Measurements from ENCODE around the gene IL16.

Gene IL16

GRCh38 chr15:81278306-81279029, 81.8 kb downstream of the IL16 start:
- no peak for DNase-seq

DNA sequence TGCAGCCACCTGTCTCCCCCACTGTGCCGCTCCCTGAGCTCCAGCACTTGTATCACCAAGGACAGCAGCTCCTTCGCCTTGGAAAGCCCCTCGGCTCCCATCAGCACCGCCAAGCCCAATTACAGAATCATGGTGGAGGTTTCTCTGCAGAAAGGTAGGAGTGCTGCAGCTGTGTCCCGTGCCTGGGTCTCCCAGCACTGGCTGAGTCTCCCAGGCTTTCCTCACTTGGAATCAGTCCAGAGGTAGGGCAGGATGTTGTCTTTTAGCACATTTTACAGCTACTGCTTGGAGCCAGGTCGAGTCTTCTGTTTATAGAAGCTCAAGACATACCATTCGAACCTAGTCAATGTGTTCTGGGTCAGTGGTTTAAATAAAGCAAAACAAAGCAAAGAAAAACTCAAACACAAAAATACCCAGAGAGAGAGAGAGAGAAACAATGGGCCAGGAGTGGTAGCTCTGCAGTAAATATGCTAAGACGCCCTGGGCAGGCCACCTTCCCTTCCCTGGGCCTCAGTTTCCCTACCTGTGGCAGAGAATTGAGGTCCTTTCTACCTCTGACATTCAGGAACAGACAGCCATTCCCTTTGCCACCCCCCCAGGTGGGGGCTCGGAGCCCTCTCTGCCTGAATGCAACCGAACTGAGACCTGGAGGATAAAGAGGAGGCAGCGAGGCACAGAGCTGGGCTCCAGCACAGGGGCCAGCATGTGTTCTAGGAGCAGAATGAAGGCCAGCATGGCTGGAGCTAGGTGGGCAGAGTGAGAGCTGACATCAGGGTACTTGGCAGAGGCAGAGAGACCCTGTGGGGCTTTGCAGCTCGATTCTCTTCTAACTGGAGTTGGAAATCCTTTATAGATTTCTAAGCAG, 83.2 kb downstream of the IL16 start:
- DNase-seq, result no peak

- DNase-seq, result no peak
Observed at GRCh38 chr15:81280696-81281455, 84.2 kb downstream of the IL16 start.

GRCh38 chr15:81281456-81281735, 84.7 kb downstream of the IL16 start:
- no peak for DNase-seq

GRCh38 chr15:81281766-81282605, 85.3 kb downstream of the IL16 start:
- no peak for DNase-seq

DNA sequence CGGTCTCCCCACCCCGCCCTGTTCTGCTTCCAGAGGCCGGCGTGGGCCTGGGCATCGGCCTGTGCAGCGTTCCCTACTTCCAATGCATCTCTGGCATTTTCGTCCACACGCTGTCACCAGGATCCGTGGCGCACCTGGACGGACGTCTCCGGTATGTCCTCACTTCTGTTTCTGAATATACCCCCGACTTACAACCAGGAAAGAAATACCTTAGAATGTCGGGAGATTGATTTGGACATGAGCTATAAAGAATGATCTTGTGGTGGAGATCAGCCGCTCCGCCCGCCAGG, 85.9 kb downstream of the IL16 start:
- DNase-seq, result no peak

DNA sequence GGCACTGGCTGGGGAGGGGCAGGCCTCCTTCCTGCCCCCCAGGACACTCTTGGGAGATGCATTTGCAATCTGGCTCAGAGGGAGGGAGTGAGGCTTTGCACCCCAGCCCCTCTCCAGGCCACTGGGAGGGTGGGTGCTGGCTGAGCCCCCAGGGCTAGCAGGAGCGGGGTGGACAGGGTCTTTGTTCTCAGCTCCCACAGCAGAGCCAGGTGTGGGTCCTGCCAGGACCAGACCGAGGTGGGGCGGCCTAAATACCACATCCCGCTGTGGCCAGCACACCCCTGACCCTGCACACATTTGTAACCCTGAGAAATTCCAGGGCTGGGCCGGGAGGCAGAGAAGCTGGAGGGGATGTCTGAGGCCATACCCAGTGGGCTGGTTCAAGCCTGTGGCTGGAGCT, 86.2 kb downstream of the IL16 start:
- no peak for DNase-seq

DNA sequence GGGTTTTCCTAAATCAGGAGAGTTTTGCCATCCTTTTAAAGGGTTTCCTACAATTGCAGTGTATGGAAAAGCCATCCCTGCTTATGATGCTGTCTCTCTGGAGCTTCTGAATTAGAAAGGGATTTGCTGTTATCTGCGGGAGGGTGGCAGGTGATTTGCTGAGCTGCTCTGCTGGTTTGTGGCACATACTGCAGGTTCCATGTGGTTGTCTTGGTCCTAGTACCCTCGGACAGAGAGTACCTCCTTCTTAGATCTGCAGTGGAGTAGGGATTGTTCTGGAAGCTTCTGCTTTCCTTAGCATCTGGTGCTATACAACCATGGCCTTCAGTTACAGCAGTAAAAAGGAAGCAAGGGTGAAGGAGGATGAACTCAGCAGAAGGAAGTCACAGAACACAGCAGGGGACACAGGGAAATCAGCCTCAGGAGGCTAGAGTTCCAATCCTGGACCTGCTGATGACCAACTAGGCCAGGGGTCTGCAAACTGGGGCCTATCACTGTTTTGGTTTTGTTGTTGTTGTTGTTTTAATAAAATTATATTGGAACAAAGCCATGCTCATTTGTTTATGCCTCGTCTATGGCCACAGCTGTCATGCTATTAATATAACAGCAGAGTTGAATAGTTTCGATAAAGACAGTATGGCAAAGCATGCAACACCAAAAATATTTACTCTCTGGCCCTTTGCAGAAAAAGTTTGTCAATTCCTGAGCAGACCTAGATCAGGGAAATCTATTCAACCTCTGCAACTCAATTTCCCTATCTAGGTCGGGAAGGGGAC, 87.8 kb downstream of the IL16 start:
- no peak for DNase-seq

- no peak for DNase-seq
Observed at GRCh38 chr15:81285461-81285860, 88.8 kb downstream of the IL16 start.

DNA sequence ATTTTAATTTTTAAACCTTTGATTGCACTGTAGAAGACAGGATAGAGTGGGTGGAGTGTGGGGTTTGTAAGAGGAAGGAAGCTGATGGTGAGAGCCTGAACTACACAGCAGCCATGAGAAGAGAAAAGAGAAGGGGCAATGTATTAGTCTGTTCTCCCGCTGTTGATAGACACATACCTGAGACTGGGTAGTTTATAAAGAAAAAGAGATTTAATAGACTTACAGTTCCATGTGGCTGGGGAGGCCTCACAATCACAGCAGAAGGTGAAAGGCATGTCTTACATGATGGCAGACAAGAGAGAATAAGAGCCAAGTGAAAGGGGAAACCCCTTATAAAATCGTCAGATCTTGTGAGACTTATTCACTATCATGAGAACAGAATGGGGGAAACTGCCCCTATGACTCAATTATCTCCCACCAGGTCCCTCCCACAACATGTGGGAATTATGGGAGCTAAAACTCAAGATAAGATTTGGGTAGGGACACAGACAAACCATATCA, 90.0 kb downstream of the IL16 start:
- DNase-seq, result no peak

DNA sequence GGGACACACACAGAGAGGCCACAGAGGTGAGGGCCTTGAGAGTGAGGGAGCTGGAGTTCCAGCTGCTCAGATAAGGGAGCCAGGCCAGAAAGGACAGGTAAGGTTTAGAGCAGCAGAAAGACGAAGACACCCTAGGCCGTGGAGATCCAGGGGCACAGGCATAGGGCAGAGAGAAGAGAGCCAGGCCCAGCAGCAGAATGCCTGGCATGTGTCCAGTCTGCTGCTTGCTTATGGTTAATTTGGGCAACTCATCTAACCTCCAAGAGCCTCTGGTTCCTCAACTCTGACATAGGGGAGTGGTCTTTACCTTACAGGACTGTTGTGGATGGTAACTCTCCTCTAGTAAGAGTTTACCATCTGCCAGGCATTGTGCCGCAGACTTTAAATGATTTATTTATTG, 91.4 kb downstream of the IL16 start:
- DNase-seq, result no peak

DNA sequence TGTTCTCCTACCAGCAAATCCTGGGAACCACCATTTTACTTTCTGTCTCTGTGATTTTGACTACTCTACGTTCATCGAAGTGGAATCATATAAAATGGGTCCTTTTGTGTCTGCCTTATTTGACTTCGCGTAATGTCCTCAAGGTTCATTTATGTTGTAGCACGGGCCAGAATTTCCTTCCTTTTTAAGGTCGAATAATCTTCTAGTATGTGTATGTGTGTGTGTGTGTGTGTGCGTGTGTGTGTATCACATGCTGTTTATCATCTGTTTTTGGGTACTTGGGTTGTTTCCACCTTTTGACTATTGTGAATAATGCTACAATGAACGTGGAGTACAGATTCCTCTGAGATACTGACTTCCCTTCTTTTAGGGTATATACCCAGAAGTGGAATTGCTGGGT, 91.9 kb downstream of the IL16 start:
- no peak for DNase-seq

GRCh38 chr15:81289910-81290309, 93.2 kb downstream of the IL16 start:
- no peak for DNase-seq

- DNase-seq, result no peak
Observed at GRCh38 chr15:81291916-81292522, 95.3 kb downstream of the IL16 start.

GRCh38 chr15:81292523-81293001, 95.9 kb downstream of the IL16 start:
- DNase-seq, result no peak

GRCh38 chr15:81293728-81294515, 97.2 kb downstream of the IL16 start:
- DNase-seq, result no peak

- no peak for DNase-seq
Observed at GRCh38 chr15:81294516-81294880, 97.8 kb downstream of the IL16 start.

DNA sequence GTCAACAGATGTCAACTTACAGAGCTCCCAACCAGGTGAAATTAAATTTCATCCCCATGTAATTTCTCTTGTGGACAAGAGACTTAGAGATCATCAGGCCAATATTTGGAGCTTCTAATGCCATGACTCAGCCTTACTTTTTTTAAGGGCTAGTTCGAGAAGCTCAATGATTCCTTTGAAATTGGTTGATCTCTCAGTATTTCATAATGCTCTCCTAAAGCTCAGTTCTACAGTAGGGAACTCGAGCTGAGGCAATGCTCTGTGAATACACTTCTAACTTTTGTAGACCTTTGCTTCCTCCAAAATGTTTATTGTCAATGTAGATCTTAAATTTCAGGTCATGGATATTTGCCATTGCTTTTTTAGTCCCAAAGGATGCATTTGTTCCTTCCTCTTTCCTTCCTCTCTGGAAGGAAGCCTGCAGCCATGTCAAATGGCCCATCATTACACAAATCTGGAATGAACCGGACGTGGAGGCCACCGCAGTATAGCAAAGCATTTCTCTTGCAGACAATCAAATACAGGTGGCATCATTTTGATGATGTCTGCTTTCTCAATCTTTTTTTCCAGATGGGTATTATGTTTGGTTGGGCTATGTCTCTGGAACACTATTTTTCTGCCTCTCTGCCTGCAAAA, 98.9 kb downstream of the IL16 start:
- no peak for DNase-seq

DNA sequence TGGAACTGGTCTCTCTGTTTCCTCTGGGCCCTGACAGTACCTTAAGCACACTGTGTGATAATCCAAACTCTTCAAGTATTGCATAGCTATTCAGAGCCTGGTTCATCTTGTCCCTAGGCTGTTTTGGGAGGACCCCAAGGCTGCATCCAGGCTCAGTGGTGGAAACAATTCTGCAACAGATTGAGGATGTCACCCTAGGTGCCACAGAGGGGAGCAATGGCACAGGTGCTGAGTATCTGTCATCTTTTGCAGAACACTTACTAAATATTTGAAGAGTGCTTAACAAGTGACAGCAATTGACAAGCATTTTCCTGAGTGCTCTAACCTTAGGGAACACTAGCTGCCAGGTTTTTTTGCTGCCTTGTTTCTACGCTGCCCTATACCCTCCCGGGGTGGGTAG, 99.5 kb downstream of the IL16 start:
- DNase-seq, result no peak

GRCh38 chr15:81296673-81297072, 100.0 kb downstream of the IL16 start:
- no peak for DNase-seq

Measured in retina (tissue), 1 donor.